GM19467 (cell line): Measurements from ENCODE around the gene FBXW8.

ENCODE experiments used
- ATAC-seq: cut with Tn5 transposase; IDR thresholded peaks from one replicate; pipeline ENCODE4 v1.9.1; 2021; ENCODE audit warnings: mild to moderate bottlenecking, moderate library complexity; ENCODE audit not compliant: unreplicated experiment

FBXW8 gene

GRCh38 chr12:116984098-116984497 lies 73.3 kb downstream of the FBXW8 start:
- no peak for ATAC-seq

- ATAC-seq = no peak
Observed at GRCh38 chr12:116990329-116990728, 79.6 kb downstream of the FBXW8 start.

GRCh38 chr12:116990971-116991966 lies 80.5 kb downstream of the FBXW8 start:
- ATAC-seq = no peak

GRCh38 chr12:116996093-116996492 lies 85.3 kb downstream of the FBXW8 start:
- ATAC-seq = no peak

GRCh38 chr12:116996621-116997020 lies 85.9 kb downstream of the FBXW8 start:
- ATAC-seq = no peak

GRCh38 chr12:116999066-116999465 lies 88.3 kb downstream of the FBXW8 start:
- no peak for ATAC-seq

- ATAC-seq = no peak
Observed at GRCh38 chr12:117000316-117000715, 89.6 kb downstream of the FBXW8 start.

GRCh38 chr12:117002051-117002817 lies 91.5 kb downstream of the FBXW8 start:
- ATAC-seq = no peak

- no peak for ATAC-seq
Observed at GRCh38 chr12:117003883-117004404, 93.2 kb downstream of the FBXW8 start.

GRCh38 chr12:117005417-117006046 lies 94.8 kb downstream of the FBXW8 start:
- ATAC-seq = no peak

- no peak for ATAC-seq
Observed at GRCh38 chr12:117006333-117006732, 95.6 kb downstream of the FBXW8 start.

GRCh38 chr12:117007577-117007976 lies 96.8 kb downstream of the FBXW8 start:
- no peak for ATAC-seq

- no peak for ATAC-seq
Observed at GRCh38 chr12:117009759-117010158, 99.0 kb downstream of the FBXW8 start.

GRCh38 chr12:117010693-117011451 lies 100.1 kb downstream of the FBXW8 start:
- ATAC-seq = no peak

- no peak for ATAC-seq
Observed at GRCh38 chr12:117011988-117012805, 101.4 kb downstream of the FBXW8 start.

GRCh38 chr12:117013726-117014125 lies 103.0 kb downstream of the FBXW8 start:
- no peak for ATAC-seq

GRCh38 chr12:117014342-117014887 lies 103.7 kb downstream of the FBXW8 start:
- ATAC-seq = no peak

GRCh38 chr12:117015811-117016210 lies 105.1 kb downstream of the FBXW8 start:
- ATAC-seq = no peak

GRCh38 chr12:117017807-117018206 lies 107.1 kb downstream of the FBXW8 start:
- no peak for ATAC-seq
